Right renal cortex interstitium (tissue), 3 donors: ENCODE data around the gene ELOA. TPM values are rescaled to one million over a fixed set of nuclear protein-coding genes. Genes with fewer than 3 reads are reported as not detected.

ENCODE experiments used
- DNase-seq, 3 donors: peaks; one replicate each; pipeline ENCODE4 v3.0.0-alpha.2; 2013; ENCODE audit warnings: low read depth in 3 of 3, low spot score in 2 of 3
- polyA plus RNA-seq, 3 donors: library from polyadenylated mRNA; unstranded; fragments of 120-200 nt; gene quantifications; one replicate each; pipeline ENCODE4 v1.2.1, GENCODE V29; 2013; ENCODE audit not compliant: insufficient read length in 3 of 3

ELOA gene, protein sequence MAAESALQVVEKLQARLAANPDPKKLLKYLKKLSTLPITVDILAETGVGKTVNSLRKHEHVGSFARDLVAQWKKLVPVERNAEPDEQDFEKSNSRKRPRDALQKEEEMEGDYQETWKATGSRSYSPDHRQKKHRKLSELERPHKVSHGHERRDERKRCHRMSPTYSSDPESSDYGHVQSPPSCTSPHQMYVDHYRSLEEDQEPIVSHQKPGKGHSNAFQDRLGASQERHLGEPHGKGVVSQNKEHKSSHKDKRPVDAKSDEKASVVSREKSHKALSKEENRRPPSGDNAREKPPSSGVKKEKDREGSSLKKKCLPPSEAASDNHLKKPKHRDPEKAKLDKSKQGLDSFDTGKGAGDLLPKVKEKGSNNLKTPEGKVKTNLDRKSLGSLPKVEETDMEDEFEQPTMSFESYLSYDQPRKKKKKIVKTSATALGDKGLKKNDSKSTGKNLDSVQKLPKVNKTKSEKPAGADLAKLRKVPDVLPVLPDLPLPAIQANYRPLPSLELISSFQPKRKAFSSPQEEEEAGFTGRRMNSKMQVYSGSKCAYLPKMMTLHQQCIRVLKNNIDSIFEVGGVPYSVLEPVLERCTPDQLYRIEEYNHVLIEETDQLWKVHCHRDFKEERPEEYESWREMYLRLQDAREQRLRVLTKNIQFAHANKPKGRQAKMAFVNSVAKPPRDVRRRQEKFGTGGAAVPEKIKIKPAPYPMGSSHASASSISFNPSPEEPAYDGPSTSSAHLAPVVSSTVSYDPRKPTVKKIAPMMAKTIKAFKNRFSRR
- polyA plus RNA-seq, result 10 to 100 TPM; 34.2 to 37.2 (median 35.1) TPM

DNA sequence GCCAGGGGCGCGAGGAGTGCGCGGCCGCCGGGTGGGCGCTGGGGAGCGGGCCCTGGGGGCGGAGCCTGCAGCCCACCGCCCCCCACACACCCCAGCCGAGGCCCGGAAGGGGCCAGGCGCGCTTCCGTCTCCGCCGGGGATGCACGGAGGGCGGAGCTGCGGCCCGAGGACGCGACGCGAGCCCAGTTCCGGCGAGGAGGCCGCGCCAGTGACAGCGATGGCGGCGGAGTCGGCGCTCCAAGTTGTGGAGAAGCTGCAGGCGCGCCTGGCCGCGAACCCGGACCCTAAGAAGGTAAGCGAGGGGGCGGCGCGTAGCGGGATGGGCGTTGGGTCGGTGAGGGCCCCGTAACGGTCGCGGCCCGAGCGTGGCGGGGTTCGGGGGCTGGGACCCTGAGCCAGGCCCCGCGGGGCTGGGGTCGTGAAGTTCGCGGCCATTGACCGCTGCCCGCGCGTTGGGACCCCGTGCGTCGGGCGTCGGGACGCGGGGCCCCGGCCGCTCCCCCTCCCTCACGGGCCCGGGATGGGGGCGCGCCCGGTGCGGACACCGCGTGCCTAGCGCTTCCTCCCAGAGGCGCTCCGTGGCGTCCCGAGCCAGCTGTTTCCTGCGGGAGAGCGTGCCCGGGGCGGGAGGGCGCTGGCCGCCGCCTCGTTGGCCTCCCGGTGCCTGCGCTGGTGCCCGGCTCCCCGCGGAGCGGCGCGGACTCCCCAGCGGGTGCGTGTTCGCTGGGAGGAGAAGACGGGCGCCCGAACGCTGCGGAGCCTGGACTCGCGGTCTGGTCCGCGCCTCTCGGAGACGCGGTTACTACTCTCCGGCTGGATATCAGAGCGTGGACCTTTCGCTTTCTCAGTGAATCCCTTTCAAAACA is at the start of gene ELOA:
TSS of gene ELOA (plus strand) at position 185 of the 866 bp plus-strand sequence. CDS start at position 218, 33 bp downstream.
- peak in 1 of 3 donors; percentile 69 for DNase-seq

DNA sequence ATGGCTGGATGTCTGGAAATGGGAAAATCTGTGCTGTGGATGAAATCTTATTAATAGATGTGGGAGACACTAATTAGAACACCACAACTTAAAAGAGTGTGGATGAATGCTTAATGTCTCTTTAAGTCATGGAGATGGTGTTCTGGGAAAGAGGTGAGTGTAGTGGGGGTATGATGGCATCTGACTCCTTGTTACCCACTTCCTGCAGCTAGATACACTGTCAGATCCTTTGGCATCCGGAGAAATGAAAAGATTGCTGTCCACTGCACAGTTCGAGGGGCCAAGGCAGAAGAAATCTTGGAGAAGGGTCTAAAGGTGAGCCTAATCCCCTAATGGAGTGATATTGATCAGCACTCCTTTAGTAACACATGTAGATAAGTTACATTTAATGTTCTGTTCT is 49.7 kb upstream of the ELOA start:
- no peak for DNase-seq

DNA sequence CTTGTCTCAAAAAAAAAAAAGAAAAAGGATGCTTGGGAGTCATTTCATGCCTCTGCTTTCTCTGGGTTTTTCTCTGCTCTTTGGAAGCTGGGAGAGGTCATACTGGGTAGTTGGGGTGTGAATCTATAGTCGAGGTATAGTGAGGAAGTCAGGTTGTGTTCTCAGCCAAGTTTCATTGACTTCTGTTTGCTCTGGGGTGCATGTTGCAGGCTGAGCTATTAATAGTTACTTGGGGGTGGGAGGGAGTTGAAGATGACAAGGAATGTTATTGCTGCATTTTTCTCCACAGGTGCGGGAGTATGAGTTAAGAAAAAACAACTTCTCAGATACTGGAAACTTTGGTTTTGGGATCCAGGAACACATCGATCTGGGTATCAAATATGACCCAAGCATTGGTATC is 48.9 kb upstream of the ELOA start:
- no peak for DNase-seq

DNA sequence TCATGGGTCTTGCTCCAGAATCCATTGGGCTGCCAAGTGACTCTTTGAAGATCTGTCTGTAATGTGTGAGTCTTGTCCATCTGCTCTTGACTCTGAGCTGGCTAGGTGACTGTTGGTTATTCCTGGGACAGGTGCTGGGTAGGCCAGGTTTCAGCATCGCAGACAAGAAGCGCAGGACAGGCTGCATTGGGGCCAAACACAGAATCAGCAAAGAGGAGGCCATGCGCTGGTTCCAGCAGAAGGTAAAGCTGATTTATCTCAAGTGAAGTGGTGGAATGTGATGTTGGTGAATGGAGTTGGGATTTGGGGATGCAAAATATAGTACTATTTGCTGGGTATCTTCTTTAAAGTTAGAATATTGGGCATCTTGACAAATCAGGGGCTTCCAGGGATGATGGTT is 47.6 kb upstream of the ELOA start:
- DNase-seq, result no peak

DNA sequence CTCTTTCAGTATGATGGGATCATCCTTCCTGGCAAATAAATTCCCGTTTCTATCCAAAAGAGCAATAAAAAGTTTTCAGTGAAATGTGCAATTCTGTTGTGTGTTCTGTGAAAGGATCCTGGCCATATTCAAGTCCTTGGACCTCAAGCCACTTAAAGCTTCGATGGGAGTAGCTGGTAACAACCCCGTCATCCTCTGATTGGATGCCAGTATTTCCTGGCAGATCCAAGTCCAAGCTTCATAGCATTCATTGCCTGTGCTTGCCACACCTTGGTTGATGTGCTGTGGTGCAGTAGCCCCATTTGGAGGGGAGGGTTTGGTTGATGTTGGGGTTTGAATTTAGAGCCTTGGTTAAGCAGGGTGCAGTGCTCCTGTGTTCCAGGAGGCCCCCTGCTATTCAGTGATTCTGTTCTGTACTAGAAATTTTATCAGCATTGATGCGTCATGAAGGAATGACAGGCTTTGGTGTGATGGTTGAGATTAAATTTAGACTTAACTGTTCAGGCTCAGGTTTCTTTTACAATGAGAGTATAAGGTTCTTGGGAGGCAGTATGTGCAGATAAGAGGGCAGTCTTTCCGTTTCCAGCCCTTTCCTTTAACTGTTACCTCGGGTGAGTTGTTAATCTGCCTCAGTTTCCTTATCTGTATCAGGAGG is 46.8 kb upstream of the ELOA start:
- DNase-seq, result no peak

DNA sequence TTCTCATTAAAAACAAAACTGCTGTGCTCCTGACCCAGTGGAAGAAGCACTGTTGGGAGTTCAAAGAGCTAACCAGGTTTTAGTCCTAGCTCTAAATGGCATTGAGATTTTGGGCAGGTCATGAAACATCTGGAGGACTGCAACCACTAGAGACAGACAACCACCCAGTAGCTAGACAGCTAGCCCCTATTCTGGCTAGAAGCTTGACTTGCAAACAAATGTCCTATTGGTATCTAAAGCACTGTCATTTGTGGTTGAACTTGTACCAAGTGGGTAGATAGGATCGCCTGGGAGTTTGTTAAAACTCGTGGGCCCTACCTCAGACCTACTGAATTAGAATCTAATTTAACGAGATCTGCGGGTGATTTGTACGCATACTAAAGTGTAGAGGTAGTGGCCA is 44.8 kb upstream of the ELOA start:
- no peak for DNase-seq

DNA sequence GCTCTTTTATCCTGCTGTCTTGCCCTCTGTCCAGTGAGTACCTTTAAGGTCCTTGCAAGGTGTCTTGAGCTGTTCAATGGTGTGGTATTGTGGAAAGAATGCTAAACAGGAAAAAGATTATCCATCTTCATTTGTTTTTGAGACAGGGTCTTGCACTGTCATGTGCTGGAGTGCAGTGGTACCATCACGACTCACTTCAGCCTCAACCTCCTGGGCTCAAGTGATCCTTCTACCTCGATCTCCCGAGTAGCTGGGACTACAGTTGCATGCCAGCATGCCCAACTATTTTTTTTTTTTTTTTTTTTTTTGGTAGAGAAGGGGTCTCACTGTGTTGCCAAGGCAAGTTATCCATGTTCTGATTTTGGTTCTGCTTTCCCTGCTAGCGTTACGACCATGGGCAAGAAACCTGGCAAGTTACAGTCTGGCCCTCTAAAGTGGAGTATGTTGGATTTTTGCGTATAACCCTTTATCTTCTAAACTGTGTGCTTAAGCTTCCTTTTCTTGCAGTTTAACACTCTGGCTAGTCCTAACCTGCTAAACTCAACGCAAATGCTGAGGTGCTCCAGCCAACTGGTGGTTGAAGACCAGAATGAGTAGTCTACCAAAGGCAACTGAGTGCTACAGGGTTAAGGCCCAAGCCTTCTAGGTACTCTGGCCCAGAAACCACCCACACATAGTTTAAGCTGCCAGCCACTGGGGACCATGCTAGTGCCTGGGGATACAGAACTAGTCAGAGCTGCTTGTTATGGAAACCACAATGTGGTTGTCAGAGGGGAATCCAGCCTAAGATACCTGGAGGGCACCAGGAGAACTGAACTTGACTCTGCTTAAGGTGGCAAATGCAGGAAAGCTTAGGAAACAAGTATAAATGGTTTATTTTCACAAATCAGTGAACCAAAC is 43.7 kb upstream of the ELOA start:
- no peak for DNase-seq

DNA sequence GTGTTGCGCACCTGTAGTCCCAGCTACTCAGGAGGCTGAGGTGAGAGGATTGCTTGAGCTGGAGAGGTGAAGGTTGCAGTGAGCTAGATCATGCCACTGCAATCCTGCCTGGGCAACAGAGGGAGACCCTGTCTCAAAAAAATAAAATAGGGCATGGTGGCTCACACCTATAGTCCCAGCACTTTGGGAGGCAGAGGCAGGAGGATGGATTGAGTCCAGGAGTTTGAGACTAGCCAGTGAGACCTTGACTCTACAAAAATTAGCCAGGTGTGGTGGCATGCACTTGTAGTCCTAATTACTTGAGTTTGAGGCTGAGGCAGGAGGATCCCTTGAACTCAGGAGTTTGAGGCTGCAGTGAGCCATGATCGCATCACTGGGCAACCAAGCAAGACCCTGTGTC is 42.0 kb upstream of the ELOA start:
- no peak for DNase-seq

DNA sequence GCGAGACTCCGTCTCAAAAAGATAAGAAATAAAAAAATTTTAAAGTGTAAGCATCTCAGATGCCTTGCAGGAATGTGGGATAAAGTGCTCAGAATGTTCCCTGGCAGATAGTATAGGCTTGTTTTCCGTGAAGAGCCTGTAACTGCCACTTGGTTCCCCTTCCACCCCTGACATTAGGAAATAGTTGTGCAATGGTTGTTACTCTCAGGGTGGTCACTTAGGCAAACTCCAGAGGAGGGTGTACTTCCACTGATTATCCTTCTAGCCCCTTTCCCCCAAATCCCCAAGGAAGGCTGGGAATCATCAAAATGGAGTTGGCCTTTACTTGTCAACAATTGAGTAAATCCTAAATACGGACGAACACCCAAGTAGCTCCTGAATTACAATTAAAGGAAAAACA is 41.3 kb upstream of the ELOA start:
- DNase-seq, result no peak

DNA sequence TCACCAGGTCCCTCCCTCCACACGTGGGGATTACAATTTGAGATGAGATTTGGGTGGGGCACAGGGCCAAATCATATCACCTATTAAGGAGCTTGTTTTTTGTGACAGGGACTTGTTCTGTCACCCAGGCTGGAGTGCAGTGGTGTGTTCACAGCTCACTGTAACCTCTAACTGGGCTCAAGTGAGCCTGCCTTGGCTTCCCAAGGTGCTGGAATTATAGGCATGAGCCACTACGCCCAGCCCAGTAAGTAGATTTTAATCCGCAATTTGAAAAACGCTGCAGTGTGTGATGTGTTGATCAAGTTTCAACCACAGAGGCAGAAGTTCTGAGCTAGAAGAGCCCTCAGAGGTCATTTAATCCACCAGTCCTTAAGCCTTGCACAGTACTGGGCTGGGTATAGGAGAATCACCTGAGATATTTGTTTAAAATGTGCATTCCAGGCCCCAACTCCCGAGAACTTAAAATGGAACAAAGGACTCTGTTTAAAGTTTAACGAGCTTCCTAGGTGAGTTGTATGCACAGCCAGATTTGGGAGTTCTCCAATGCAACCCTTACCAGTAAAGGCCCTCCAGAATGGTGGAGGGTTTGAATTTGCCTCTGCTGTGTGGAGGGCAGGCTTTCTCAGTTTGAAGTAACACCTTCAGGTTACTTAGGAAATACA is 38.3 kb upstream of the ELOA start:
- DNase-seq, result no peak

DNA sequence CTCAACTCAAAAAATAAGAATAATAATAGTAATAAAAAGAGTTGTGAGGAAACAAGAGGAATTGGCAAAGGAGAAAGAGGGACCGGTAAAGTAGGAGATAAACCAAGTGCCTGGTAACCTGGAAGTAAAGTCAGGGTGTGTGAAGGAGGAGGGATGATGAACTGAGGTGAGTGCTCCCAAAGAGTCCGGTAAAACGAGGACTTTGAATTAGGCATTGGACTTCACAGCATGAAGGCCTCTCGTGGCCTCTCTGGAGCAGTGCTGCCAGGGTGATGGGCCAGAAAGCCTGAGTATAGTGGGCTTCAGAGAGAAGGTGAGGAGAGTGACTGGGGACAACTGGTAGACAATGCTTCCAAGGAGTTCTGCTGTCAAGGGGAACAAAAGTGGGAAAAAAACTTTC is 34.0 kb upstream of the ELOA start:
- no peak for DNase-seq

DNA sequence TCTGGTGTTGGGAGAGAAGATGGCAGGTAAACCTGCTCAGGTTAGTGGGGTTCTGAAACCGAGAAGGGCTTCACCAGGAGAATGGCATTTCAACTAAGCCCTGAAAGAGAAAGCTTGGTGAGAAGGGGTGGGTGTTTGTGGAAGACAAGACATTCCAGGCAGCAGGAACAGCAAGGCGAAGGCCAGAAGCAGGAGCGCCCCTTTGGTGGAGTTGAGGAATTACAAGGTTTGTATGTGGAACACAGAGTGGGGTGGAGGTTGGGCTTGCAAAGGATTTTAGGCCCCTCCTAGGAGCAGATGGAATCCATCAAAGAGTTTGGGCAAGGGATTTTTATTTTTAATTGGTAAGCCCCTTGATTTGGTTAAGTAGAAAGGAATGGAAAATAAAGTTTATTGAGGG is 24.8 kb upstream of the ELOA start:
- DNase-seq, result peak in 1 of 3 donors; percentile 6

DNA sequence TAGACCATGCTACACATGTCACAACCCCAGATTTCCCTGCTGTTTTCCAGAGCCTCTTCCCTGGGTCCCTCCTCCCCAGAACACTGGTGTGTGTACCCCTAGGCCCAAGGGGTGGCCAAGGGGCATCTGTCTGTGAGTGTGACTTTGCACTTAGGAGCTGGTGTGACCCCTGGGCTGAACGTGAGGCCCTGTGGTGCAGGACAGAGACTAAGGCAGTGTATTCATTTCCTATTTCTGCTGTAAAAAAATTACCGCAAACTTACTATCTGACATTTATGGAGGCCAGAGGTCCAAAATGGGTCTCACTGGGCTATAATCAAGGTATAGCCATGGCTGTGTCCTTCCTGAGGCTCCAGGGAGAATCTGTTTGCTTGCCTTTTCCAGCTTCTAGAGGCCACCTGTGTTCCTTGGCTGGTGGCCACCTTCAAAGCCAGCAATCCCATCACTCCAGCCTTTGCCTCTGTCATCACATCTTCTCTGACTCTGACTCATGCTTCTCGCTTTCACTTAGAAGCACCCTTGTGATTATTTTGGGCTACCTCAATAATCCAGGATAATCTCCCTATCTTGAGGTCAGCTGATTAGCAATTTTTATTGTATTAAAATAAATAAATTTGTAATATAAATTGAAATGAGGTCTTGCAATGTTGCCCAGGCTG is 24.0 kb upstream of the ELOA start:
- no peak for DNase-seq

DNA sequence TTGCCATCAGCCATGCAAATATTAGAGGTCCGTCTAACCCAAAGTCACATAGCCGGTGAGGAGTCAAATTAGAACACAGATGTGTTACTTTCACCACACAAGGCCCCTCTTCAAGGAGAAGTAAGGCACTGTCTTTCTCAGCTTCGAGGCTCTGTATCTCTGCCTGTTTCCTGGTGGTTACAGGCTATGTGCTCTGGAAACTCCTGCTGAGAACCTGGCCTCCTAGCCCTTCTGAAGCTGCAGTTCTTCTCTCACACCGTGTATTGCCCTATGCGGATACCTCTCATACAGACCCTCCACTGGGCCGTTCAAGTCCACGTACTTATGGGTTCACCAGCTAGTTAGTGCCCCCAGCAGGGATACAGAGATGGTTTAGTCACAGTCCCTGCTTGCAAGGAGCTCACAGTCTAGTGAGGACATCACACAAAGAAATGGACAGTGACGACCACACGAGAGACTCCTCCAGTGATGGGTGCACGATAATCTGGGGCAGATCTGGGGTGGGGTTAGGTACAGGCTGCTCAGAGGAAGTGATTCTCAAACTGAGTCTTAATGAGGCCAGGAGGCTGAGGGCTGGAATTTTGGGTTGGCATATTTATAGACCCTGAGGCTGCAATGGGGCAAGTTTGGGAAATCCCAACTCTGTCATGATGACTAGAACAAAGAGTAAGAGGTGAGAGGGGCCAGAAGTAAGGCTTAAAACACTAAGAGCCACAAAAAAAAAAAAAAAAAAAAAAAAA is 22.8 kb upstream of the ELOA start:
- DNase-seq, result no peak

DNA sequence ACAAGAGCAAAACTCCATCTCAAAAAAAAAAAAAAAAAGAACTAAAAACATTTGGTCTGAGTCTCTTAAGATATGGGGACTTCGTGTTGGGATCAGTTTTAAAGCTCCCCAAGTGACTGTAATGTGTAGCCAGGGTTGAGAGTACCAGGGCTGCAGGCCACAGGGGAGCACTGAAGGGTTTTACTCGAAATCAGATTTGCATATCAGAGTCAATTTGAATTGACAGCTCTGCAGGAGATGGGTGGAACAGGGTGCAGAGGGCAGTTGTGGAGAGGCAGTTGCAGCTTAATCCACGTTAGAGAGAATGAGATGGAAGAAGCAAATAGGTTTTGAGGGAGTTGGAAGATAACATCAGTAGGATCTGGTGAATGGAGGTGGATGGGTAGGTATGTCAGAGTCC is 20.6 kb upstream of the ELOA start:
- DNase-seq, result no peak

DNA sequence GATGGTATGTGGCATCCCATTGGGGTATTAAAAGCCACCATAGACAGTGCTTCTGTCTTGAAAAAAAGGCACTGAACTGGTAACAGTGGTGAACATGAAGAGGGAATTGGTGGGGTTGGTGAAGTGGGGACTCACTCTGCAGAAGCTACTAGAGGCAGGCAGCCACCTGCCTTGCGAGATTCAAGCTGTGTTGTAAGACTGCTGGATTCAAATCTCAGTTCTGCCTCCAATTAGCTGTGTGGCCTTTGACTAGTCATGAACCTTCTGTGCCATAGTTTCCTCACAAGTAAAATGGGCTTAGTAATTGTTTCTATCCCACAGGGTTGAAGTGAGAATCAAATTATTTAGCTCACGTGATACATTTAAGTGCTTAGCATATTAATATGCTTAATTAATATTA is 16.6 kb upstream of the ELOA start:
- no peak for DNase-seq

DNA sequence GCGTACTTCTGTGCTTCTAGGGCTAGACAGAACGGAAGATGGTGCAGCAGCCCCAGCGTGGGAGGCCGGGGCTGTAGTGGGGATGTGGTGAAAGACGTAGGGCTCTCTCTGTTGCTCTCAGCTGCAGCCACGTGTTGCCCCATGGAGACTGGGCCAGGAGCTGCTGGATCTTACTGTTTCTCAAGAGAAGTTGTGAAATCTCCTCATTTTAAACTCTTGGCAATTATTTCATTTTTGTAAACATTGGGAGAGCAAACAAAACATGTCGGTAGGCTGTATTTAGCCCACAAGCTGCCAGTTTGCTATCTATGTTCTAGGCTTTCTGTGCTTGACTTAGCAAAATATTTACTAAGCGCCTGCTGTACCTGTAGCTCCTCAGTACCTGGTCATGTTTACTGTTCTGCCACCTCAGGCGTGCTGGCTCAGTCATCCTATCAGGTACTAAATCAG is 15.9 kb upstream of the ELOA start:
- DNase-seq, result no peak
